ENCODE results near the gene ZNF169.
"Not testable (repeated sequence)": the region's sequence is repeated elsewhere in the genome, so short reads cannot be mapped to it uniquely, and the experiment has no call there.

Gene ZNF169

DNA sequence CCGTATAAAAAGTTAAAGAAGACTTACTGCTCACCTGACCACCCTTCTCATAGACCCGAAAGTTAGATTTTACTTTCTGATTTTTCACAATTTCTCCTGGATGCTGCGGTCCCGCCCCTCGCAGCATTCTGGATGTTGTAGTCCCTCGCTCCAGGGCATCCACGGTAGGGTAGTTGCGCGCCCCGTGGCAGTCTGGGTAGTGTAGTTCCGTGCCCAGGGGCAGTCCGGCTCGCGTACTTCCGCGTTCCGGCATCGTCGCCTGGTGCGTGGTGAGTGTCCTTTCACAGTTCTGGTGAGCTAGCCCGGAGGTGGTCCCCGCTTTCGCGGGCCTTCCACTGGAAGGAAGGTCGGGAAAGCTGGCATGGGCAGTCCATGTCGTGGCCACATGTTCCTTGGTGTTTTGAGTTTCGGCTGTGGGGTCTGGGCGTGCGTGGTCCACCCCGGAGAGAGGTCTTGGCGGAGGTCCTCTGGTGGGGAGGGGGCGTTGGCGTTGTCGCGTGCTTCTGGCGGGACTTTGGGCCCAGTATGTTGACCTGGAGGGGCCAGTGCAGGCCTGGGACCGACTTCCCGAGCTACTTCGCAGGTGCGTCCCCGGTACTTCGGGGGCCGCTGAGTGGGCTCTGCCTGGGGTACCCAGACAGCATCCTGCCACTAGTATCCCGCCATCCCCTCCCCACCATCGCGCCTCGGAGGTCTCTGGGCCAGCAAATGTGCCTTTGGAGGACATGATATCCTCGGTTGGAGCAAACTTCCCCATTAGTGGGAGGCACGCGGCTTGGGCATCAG lies at the start of gene ZNF169:
Gene ZNF169 (plus strand): TSS at position 222 of the 786 bp plus-strand sequence. CDS start 19,515 bp downstream, outside the sequence.
- peak; percentile 82 for DNase-seq

DNA sequence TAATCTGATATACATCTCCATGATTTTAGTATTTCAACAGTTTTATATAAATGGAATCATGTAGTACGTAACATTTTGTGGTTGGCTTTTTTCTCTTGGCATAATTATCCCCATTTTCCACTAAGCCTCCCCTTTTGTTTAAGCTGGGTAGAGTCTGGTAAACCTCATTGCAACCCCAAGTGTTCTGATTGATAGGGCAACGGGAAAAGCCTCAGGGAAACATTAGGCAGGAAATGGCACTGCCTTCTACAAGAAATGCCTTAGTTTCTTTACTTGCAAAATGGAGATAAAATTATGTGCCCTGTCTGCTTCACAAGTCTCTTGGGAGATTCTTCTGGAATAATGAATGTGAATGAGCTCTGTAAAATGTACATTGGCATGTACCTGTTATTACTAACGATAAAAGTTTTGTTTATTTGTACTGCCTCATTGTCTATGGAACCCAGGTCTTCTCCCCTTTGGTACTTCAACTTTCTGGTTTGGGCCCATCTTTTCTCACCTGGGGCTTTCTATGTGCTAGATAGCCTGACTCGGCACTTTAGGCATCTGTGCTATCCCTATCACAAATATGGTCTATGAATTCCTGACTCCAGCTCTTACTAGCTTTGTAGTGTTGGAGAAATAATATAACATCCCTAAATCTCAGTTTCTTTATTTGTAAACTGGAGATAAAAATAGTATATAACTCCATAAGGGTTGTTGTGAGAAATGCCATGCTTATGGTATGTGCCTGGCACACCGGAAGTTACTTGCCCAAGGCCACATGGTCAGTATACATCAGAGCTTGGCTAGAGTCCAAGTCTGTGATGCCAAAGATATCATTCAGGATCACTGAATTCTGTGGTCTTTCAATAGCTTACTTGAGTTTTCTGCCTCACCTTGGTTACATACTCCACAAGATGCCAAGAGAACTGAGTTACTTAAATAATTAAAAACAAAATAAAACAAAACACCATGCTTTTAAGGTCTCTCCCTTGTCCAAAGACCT lies 48.2 kb upstream of the ZNF169 start:
- no peak for DNase-seq

DNA sequence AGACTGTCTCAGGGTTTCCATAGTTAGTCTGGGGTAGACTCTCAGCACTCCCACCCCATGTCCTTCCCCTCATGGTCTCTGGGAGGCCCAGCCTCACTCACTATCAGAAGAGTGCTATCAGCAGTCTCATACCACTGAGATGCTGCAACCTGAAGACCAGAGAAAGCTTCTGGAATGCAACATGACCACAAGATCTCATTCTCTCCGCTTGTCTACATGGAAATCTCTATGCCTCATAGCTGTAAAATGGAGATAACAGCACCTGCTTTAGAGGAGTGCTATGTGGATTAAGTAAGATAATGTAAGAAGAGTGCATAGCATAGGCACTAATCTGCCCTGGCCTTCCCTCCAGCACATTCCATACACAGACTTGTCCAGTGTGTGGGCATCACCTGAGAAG lies 47.0 kb upstream of the ZNF169 start:
- DNase-seq: no peak

GRCh38 chr9:94212531-94212930 lies 46.6 kb upstream of the ZNF169 start:
- no peak for DNase-seq

DNA sequence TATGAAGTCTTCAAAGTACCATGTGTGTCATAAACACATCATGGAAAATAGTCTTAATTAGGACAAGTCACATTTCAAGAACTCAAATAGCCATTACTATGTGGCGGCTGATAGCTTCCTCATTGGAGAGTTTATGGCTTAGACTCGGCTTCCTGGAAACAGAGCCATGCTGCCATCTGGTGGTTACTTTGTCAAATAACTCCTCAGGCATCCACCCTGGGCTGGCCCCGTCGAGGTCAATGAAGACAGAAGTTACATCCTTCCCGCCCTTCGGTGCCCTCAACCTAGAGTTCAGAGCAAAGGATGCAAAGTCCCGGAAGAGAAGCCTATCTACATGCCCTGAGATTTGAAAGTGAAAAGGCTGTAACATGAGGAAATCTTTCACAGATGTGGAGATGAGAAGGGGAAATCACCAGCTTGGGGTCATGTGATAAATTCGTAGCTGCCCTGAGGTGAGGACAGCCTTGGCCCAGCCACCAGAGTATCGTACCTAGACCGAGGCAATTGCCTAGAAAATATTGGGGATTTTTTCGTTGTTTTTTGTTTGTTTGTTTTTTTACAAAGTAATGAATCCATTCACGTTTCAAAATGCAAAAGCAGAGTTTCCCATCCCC lies 45.5 kb upstream of the ZNF169 start:
- DNase-seq: peak; percentile 67

GRCh38 chr9:94222870-94223269 lies 36.2 kb upstream of the ZNF169 start:
- no peak for DNase-seq

GRCh38 chr9:94225413-94225812 lies 33.7 kb upstream of the ZNF169 start:
- not testable (repeated sequence) for DNase-seq

DNA sequence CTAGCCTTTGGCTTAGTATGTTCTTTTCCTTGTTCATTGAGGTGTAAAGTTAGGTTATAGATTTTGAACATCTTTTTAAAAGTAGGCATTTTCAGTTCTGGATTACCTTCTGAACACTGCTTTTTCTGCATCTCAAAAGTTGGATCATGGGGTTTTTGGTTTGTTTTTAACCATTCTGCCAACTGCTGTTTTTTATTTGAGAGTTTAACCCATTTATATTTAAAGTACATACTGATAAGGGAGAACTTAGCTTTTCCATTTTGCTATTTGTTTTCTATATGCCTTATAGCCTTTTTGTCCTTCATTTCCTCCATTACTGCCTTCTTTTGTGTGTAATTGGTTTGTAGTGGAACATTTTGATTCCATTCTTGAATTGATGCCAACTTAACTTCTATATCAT lies 30.5 kb upstream of the ZNF169 start:
- DNase-seq: no peak

DNA sequence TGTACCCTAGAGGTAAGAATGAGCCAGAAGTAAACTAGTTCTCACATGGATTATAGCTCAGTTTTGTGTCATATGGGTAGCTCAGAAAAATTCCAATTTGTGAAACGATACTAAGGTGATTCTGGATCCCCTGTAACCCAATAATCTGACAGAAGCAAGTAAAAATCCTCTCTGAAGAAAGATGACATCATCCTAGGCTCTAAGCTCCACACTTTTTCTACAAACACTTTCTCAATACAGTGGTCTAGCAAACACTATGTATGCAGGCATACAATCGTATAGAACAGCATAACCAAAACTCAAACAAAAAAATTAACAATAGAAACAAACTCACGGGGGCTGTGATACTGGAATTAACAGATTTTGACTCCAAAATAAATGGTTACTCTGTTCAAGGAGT lies 26.7 kb upstream of the ZNF169 start:
- no peak for DNase-seq

- not testable (repeated sequence) for DNase-seq
These were observed 18.0 kb upstream of the ZNF169 start for GRCh38 chr9:94241098-94241497.

DNA sequence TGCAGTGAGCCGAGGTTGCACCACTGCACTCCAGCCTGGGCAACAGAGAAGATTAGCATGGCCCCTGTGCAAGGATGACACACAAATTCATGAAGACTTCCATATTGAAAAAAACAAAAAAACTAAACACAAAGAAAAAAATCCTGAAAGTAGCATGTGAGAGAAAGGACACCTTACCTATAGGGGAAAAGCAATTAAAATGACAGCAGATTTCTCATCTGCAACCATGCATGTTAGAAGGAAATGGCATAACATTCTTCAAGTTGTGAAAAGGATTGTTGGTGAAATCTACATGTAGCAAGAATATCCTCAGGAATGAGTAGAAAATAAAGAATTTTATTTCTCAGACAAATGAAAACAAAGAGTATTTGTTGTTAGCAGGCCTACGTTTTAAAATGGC lies 13.4 kb upstream of the ZNF169 start:
- no peak for DNase-seq

- DNase-seq: peak; percentile 29
These were observed 8.6 kb upstream of the ZNF169 start for GRCh38 chr9:94250456-94250855.

- no peak for DNase-seq
These were observed 3.1 kb upstream of the ZNF169 start for GRCh38 chr9:94256007-94256406.

DNA sequence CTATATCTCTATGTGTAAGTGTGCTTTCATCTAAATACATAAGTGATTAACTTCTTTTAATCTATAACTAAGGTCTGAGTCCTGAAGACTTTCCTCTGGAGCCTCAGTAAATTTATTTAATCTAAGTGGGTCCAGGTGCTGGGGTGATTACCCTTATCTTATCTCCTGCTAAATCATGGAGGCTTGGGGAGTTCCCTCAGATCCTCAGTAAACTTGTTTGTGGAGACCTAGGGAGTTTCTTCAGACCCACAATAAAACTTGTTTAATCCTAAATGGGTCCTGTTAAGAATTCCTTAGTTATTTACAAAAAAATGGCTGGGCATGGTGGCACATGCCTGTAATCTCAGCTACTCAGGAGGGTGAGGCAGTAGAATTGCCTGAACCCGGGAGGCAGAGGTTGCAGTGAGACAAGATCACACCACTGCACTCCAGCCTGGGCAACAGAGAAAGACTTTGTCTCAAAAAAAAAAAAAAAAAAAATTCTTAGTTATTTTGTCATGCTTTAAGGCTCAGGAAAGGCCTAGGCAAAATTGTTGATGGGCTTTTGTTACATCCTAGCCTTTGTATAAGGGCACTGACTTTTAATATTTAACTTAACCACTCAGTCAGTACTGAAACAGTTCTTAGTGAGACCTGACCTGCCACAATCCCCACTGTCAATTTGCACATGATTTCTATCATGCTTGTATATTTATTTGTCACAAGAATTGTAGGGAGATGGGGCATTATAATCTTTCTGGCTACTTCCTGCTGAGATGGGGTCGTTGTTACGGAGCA lies 6.7 kb downstream of the ZNF169 start:
- not testable (repeated sequence) for DNase-seq

DNA sequence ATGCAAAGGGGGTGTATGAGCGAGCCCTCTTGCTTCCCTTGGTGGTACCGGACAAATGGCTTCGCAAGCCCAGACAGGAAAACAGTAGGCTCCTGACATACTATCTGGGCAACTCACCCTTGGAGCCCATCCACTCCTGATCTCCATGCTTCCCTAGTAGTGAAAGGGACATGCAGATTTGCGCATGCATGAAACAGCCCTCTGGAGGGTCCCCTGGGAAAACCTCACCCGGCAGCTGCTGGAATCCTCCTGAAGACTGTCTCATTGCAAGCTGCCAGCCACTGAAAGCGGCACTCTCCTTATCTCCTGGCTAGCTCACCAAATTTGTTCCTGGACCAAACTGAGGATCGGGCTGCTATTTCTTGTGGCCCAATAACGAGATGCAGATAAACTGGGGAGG lies 10.2 kb downstream of the ZNF169 start:
- DNase-seq: no peak

DNA sequence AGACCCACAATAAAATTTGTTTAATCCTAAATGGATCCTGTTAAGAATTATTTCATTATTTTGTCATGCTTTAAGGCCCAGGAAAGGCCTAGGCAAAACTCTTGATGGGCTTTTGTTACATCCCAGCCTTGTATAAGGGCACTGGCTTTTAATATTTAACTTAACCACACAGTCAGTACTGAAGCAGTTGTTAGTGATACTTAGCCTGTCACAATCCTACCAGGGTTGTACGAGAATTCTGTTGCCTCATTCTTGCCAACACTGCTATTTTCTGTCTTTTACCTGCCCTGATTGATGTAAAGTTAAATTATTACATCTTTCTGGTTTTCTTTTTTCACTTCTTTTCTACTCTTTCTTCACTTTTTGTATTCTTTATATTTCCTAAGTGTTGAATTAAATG lies 10.9 kb downstream of the ZNF169 start:
- no peak for DNase-seq

DNA sequence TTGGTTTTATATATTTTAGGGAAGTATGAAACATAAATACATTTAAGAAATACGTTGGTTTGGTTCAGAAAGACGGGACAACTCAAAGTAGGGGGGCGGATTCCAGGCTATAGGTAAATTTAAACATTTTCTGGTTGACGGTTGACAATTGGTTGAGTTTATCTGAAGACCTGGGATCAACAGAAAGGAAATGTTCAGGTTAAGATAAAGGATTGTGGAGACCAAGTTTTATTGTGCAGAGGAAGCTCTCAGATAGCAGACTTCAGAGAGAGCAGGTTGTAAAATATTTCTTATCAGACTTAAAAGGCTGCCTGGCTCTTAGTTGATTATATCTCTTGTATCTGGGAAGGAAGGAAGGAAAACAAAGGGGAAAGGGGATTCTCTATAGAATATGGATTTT lies 17.9 kb downstream of the ZNF169 start:
- not testable (repeated sequence) for DNase-seq

DNA sequence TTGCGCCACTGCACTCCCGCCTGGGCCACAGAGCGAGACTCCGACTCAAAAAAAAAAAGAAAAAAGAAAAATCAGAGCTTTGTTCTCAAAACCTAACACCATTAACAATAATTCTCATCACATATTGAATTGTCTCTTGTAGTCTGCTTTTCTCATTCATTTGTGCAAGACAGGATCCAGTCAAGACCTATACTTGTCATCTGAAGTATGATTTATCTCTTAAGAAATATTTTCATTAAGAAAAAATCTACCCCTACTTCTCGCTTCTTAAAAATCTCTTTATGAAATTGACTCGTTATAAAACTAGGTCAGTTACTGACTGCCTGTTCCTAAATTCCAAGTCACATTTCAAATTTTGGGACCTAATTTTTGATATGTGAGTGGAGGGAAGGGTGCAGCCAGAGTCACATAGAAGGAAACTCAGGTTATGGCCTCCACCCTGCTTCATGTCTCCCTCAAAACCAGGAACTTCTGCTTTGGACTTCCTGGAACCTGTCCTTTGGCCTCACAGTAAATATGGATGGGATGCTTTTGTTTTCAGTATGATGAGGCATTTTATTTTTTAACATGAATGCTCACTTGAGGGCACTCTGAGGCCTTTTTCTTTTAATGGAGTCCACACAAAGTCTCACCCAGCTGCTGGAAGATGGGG lies 18.9 kb downstream of the ZNF169 start:
- DNase-seq: no peak

DNA sequence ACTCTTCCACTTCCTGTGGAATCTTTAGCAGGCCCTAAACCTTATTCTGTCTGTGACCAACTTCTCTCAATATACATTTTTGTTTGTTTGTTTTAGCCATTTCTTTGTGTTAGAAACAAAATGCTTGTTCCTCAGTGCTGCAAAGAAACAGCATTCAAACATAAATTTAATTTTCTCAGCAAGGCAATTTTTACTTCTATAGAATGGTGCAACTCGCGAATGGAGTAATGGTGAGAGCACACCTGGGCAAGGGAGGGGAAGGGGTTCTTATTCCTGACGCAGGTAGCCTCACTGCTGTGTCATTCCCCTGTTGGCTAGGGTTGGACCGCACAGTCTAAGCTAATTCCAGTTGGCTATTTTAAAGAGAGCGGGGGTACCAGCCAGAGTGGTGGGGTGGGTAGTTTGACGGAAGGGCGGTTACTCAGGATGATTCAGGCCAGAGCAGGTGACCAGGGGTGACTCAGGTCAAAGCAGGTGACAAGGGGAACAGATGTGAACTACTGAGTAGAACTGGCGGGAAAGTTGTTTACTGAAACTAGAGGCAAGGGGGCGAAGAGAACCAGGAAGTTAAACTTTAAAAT lies 21.4 kb downstream of the ZNF169 start:
- DNase-seq: no peak

- no peak for DNase-seq
These were observed 22.0 kb downstream of the ZNF169 start for GRCh38 chr9:94281101-94281500.

GRCh38 chr9:94286116-94286515 lies 27.0 kb downstream of the ZNF169 start:
- no peak for DNase-seq

Data from activated gamma-delta T cell treated with Interleukin-2 at 50 U/mL for 16 hours (primary cell).